ENCODE data around the gene SELL.
A peak's percentile ranks its signal among the peaks of the same experiment; 100 is the strongest.
"Not testable (repeated sequence)": the region's sequence is repeated elsewhere in the genome, so short reads cannot be mapped to it uniquely, and the experiment has no call there.

SELL gene

GRCh38 chr1:169711469-169712308, at the start of gene SELL:
SELL (minus strand) TSS chr1:169711620; CDS start chr1:169711498, 122 bp downstream.
- peak; percentile 76 for DNase-seq (ENCODE audit: low spot score)

GRCh38 chr1:169759038-169759437, 47.6 kb upstream of the SELL start:
- no peak for DNase-seq (ENCODE audit: low spot score)

GRCh38 chr1:169753549-169753948, 42.1 kb upstream of the SELL start:
- no peak for DNase-seq (ENCODE audit: low spot score)

- no peak for DNase-seq (ENCODE audit: low spot score)
Observed at GRCh38 chr1:169750041-169750440, 38.6 kb upstream of the SELL start.

GRCh38 chr1:169746550-169746949, 35.1 kb upstream of the SELL start:
- no peak for DNase-seq (ENCODE audit: low spot score)

GRCh38 chr1:169745015-169745861, 33.8 kb upstream of the SELL start:
- DNase-seq (ENCODE audit: low spot score), result no peak

GRCh38 chr1:169741666-169742394, 30.4 kb upstream of the SELL start:
- DNase-seq (ENCODE audit: low spot score), result peak; percentile 23

- DNase-seq (ENCODE audit: low spot score), result no peak
Observed at GRCh38 chr1:169739980-169740379, 28.6 kb upstream of the SELL start.

- no peak for DNase-seq (ENCODE audit: low spot score)
Observed at GRCh38 chr1:169733924-169734323, 22.5 kb upstream of the SELL start, which contains the start of gene SELE. SELE (minus strand) TSS chr1:169734079; CDS start chr1:169733612, 467 bp downstream.

GRCh38 chr1:169731446-169731845, 20.0 kb upstream of the SELL start:
- DNase-seq (ENCODE audit: low spot score), result no peak

- DNase-seq (ENCODE audit: low spot score), result no peak
Observed at GRCh38 chr1:169729991-169730390, 18.6 kb upstream of the SELL start.

GRCh38 chr1:169727307-169727706, 15.9 kb upstream of the SELL start:
- DNase-seq (ENCODE audit: low spot score), result no peak

GRCh38 chr1:169726851-169727250, 15.4 kb upstream of the SELL start:
- no peak for DNase-seq (ENCODE audit: low spot score)

GRCh38 chr1:169725930-169726329, 14.5 kb upstream of the SELL start:
- DNase-seq (ENCODE audit: low spot score), result no peak

- no peak for DNase-seq (ENCODE audit: low spot score)
Observed at GRCh38 chr1:169724168-169724567, 12.7 kb upstream of the SELL start.

- DNase-seq (ENCODE audit: low spot score), result no peak
Observed at GRCh38 chr1:169723763-169724162, 12.3 kb upstream of the SELL start.

- DNase-seq (ENCODE audit: low spot score), result no peak
Observed at GRCh38 chr1:169722779-169723178, 11.4 kb upstream of the SELL start.

- not testable (repeated sequence) for DNase-seq (ENCODE audit: low spot score)
Observed at GRCh38 chr1:169715100-169715499, 3.7 kb upstream of the SELL start.

GRCh38 chr1:169713090-169713489, 1.7 kb upstream of the SELL start:
- DNase-seq (ENCODE audit: low spot score), result not testable (repeated sequence)

- no peak for DNase-seq (ENCODE audit: low spot score)
Observed at GRCh38 chr1:169712309-169712631, 850 bp upstream of the SELL start.

GRCh38 chr1:169708647-169709046, 2.8 kb downstream of the SELL start:
- no peak for DNase-seq (ENCODE audit: low spot score)

GRCh38 chr1:169707912-169708604, 3.4 kb downstream of the SELL start:
- no peak for DNase-seq (ENCODE audit: low spot score)

Data from kidney tubule cell (primary cell).